Breast epithelium (tissue), 3 donors: ENCODE measurements around the gene FIZ1.

Source experiments
- POLR2A ChIP-seq: fragments of 450-650 bp; IDR thresholded peaks from one replicate; pipeline ENCODE4 v1.6.1; 2016; ENCODE audit warnings: antibody characterized with exemption, mild to moderate bottlenecking, moderate library complexity
- POLR2AphosphoS5 ChIP-seq, 3 donors: sonication (generic); formaldehyde crosslinking; IDR thresholded peaks; one replicate each; pipeline ENCODE4 v1.6.1; 2017; ENCODE audit warnings: antibody characterized with exemption in 3 of 3
- TF ChIP-seq, protein P1 (sequence below), 3 donors: fragments of 450-650 bp; IDR thresholded peaks; one replicate each; pipeline ENCODE4 v1.5.1; 2016 to 2017; ENCODE audit warnings: antibody characterized with exemption in 3 of 3, mild to moderate bottlenecking in 3 of 3, moderate library complexity in 3 of 3

DNA sequence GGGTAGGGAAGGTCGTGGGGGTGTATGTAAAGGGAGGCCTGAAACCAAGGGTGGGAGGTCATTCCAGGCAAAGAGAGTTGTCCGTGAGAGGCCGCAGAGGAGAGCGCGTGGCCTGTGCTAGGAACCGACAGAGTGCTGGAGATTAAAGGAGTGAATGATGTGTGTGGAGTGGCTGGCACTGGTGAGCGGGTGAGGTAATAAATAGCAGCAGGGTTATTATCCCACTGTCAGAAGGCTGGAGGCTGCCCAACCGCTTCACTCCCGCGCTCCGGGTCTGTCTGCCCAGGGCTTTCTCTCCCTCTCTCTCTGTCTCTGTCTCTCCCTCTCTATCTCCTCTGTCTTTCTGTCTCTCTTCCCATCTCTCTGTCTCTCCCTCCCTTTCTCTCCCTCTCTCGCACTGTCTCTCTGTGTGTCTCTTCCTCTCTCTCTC is 36.0 kb downstream of the FIZ1 start:
- TF ChIP-seq POLR2AphosphoS5 (IDR thresholded peaks at IDR 0.05) (no peak), POLR2A (no peak)
- TF ChIP-seq, protein P1, sequence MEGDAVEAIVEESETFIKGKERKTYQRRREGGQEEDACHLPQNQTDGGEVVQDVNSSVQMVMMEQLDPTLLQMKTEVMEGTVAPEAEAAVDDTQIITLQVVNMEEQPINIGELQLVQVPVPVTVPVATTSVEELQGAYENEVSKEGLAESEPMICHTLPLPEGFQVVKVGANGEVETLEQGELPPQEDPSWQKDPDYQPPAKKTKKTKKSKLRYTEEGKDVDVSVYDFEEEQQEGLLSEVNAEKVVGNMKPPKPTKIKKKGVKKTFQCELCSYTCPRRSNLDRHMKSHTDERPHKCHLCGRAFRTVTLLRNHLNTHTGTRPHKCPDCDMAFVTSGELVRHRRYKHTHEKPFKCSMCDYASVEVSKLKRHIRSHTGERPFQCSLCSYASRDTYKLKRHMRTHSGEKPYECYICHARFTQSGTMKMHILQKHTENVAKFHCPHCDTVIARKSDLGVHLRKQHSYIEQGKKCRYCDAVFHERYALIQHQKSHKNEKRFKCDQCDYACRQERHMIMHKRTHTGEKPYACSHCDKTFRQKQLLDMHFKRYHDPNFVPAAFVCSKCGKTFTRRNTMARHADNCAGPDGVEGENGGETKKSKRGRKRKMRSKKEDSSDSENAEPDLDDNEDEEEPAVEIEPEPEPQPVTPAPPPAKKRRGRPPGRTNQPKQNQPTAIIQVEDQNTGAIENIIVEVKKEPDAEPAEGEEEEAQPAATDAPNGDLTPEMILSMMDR (IDR thresholded peaks at IDR 0.05), result no peak
